ENCODE results near the gene AXIN1.

The AXIN1 gene, protein sequence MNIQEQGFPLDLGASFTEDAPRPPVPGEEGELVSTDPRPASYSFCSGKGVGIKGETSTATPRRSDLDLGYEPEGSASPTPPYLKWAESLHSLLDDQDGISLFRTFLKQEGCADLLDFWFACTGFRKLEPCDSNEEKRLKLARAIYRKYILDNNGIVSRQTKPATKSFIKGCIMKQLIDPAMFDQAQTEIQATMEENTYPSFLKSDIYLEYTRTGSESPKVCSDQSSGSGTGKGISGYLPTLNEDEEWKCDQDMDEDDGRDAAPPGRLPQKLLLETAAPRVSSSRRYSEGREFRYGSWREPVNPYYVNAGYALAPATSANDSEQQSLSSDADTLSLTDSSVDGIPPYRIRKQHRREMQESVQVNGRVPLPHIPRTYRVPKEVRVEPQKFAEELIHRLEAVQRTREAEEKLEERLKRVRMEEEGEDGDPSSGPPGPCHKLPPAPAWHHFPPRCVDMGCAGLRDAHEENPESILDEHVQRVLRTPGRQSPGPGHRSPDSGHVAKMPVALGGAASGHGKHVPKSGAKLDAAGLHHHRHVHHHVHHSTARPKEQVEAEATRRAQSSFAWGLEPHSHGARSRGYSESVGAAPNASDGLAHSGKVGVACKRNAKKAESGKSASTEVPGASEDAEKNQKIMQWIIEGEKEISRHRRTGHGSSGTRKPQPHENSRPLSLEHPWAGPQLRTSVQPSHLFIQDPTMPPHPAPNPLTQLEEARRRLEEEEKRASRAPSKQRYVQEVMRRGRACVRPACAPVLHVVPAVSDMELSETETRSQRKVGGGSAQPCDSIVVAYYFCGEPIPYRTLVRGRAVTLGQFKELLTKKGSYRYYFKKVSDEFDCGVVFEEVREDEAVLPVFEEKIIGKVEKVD

GRCh38 chr16:352547-353403, at the start of gene AXIN1:
Gene AXIN1 (minus strand): TSS chr16:352723. CDS start chr16:347025, 5,698 bp downstream.
- TF ChIP-seq, protein P1, sequence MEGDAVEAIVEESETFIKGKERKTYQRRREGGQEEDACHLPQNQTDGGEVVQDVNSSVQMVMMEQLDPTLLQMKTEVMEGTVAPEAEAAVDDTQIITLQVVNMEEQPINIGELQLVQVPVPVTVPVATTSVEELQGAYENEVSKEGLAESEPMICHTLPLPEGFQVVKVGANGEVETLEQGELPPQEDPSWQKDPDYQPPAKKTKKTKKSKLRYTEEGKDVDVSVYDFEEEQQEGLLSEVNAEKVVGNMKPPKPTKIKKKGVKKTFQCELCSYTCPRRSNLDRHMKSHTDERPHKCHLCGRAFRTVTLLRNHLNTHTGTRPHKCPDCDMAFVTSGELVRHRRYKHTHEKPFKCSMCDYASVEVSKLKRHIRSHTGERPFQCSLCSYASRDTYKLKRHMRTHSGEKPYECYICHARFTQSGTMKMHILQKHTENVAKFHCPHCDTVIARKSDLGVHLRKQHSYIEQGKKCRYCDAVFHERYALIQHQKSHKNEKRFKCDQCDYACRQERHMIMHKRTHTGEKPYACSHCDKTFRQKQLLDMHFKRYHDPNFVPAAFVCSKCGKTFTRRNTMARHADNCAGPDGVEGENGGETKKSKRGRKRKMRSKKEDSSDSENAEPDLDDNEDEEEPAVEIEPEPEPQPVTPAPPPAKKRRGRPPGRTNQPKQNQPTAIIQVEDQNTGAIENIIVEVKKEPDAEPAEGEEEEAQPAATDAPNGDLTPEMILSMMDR (conservative IDR thresholded peaks at IDR 0.05; ENCODE audit: low read depth, low read length) = no peak
- H3K4me3 ChIP-seq (ENCODE audit: low read length) = peak within 1 kb of the TSS; percentile 64
- peak; percentile 76 for DNase-seq (ENCODE audit: low read depth)

DNA sequence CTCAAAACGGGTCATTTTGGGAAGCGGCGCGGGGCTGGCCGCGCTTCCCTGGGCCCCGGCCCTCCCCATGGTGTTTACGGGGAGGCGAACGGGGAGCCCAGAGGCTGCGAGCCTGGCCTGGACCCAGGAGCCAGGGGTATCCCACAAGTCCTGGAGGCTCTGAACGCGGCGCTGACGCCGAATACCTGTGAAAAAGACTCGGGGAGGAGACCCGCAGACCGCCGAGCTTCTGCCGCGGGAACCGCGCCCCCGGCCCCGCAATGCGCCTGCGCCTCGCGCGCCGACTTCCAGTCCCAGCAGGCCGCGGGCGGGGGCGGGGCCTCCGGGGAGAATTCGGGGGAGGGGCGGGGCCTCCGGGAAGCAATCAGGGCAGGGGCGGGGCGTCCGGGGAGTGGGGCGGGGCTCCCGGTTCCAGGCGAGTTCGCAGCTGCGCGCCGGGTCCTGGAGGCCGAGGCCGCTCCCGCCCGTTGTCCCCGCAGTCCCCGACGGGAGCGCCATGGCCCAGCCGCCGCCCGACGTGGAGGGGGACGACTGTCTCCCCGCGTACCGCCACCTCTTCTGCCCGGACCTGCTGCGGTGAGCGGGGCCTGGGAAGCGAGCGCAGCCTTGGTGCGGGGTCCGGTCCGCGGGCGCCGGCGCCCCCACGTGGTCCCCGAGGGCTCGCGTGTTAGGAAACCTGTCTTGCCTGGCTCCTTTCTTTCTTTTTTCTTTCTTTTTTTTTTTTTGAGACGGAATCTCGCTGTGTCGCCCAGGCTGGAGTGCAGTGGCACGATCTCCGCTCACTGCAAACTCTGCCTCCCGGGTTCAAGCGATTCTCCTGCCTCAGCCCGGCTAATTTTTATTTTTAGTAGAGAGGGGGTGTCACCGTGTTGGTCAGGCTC, 49.2 kb upstream of the AXIN1 start, which contains the start of gene DECR2:
DECR2 (plus strand) TSS at position 418 of the 881 bp plus-strand sequence; CDS start at position 497, 79 bp downstream.
- no peak for DNase-seq (ENCODE audit: low read depth)
- peak within 1 kb of the TSS; percentile 81 for H3K4me3 ChIP-seq (ENCODE audit: low read length)

DNA sequence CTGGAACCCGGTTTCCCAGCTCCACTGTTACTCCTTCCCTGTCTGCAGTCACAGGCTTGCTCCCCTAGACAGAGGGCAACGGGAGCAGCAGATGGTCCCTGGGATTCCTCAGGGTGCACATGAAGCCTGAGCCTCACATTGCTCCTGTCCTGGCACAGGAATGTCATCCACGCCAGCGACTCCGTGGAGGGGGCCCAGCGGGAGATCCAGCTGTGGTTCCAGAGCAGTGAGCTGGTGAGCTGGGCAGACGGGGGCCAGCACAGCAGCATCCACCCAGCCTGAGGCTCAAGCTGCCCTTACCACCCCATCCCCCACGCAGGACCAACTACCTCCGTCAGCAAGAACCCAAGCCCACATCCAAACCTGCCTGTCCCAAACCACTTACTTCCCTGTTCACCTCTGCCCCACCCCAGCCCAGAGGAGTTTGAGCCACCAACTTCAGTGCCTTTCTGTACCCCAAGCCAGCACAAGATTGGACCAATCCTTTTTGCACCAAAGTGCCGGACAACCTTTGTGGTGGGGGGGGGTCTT, 47.6 kb upstream of the AXIN1 start:
- TF ChIP-seq, protein P1 (conservative IDR thresholded peaks at IDR 0.05; ENCODE audit: low read depth, low read length) = no peak
- H3K4me3 ChIP-seq (ENCODE audit: low read length) = no peak overlapping the region
- DNase-seq (ENCODE audit: low read depth) = no peak

More for the DNA sequence above, 49.2 kb upstream of the AXIN1 start, which contains the start of gene DECR2:
- TF ChIP-seq, protein P1 (conservative IDR thresholded peaks at IDR 0.05; ENCODE audit: low read depth, low read length) = peak; percentile 42

DNA sequence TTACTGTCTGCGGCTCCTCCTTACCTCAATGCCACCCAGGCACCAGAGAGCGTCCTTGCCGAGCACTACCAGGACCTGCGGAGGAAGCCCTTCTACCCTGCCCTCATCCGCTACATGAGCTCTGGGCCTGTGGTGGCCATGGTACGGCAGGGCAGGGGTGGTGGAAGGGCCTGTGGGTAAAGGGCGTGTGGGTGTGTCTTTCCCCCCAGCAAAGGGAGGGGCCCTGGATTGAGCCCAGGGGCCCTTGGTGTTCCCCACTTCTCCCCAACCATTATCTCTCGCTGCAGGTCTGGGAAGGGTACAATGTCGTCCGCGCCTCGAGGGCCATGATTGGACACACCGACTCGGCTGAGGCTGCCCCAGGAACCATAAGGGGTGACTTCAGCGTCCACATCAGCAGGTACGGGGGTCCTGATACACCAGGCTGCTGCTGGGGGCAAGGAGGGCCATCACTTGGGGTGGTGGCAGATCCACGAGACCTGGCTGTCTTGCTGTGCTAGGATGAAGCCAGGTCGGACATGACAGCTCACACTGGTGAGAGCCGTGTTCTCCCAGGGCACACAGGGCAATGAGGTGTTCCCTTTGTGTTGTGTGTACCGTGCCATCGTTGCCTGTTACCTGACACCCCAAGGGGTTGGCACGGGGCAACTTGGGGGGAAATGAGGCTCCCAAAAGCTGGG, 47.0 kb upstream of the AXIN1 start:
- TF ChIP-seq, protein P1 (conservative IDR thresholded peaks at IDR 0.05; ENCODE audit: low read depth, low read length) = no peak
- DNase-seq (ENCODE audit: low read depth) = no peak
- H3K4me3 ChIP-seq (ENCODE audit: low read length) = no peak overlapping the region

DNA sequence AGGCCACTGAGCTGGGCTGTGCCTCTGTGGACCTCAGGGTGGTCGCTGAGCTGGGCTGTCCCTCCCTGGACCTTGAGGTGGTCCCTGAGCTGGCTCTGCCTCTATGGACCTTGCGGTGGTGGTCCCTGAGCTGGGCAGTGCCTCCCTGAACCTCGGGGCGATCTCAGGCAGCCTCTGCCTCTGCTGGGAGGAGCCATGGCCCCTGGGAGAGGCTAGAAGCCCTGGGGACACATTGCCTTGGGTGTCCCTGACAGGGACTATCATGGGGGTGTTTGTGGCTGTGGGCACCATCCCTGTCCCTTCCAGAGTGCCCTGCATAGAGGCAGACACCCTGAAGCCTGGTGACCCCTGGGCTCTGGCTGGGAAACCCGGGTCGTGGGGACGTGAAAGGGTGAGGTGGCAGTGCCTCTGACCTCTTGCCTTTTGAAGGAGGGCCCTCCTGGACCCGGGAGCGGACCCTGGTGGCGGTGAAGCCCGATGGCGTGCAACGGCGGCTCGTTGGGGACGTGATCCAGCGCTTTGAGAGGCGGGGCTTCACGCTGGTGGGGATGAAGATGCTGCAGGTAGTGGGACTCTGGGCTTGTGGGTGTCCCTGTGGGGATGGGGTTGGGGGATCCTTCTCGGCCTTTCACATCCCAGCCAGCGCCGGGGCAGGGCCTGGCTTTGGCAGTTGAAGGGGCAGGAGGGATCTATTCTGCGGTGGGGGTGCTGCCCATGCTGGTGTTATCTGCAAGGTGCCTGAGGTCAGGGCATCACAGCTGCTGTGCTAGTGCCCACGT, 46.2 kb upstream of the AXIN1 start:
- no peak for DNase-seq (ENCODE audit: low read depth)
- no peak overlapping the region for H3K4me3 ChIP-seq (ENCODE audit: low read length)
- TF ChIP-seq, protein P1 (conservative IDR thresholded peaks at IDR 0.05; ENCODE audit: low read depth, low read length) = no peak

Measured in retinal pigment epithelial cell (primary cell).